AML-193 (cell line): ENCODE data around the gene TBC1D24.

Experiments
- DNase-seq, 2 experiments: peaks; one replicate each; lab custom pipeline; 2025; lab: John Stamatoyannopoulos, UW

Gene TBC1D24

GRCh38 chr16:2482708-2483534 is 8.0 kb downstream of the TBC1D24 start:
- DNase-seq: no peak

GRCh38 chr16:2483939-2484897 is 9.3 kb downstream of the TBC1D24 start:
- no peak for DNase-seq

GRCh38 chr16:2484898-2485508 is 10.1 kb downstream of the TBC1D24 start:
- no peak for DNase-seq

- no peak for DNase-seq
Observed at GRCh38 chr16:2485811-2486507, 11.0 kb downstream of the TBC1D24 start.

- peak; percentile 65 to 73 for DNase-seq
Observed at GRCh38 chr16:2486645-2487516, 12.0 kb downstream of the TBC1D24 start.

GRCh38 chr16:2487517-2487842 is 12.6 kb downstream of the TBC1D24 start:
- DNase-seq: no peak

GRCh38 chr16:2487903-2488531 is 13.1 kb downstream of the TBC1D24 start:
- DNase-seq: peak; percentile 44 to 63

GRCh38 chr16:2489581-2489980 is 14.7 kb downstream of the TBC1D24 start:
- no peak for DNase-seq

GRCh38 chr16:2490190-2491105 is 15.5 kb downstream of the TBC1D24 start:
- DNase-seq: no peak

GRCh38 chr16:2492292-2492691 is 17.4 kb downstream of the TBC1D24 start:
- DNase-seq: no peak

- DNase-seq: no peak
Observed at GRCh38 chr16:2493605-2494004, 18.7 kb downstream of the TBC1D24 start.

- no peak for DNase-seq
Observed at GRCh38 chr16:2494616-2495015, 19.7 kb downstream of the TBC1D24 start.

GRCh38 chr16:2495041-2495440 is 20.1 kb downstream of the TBC1D24 start:
- DNase-seq: no peak

- no peak for DNase-seq
Observed at GRCh38 chr16:2496223-2497115, 21.5 kb downstream of the TBC1D24 start.

- no peak for DNase-seq
Observed at GRCh38 chr16:2497116-2497630, 22.2 kb downstream of the TBC1D24 start.

- no peak for DNase-seq
Observed at GRCh38 chr16:2497695-2498484, 23.0 kb downstream of the TBC1D24 start.

GRCh38 chr16:2498531-2499253 is 23.8 kb downstream of the TBC1D24 start:
- no peak for DNase-seq
